Panc1 (cell line): Measurements from ENCODE around the gene ERICH3. TPM values are rescaled to one million over a fixed set of nuclear protein-coding genes. Genes with fewer than 3 reads are reported as not detected.

Experiments used
- ATAC-seq: fragments of 200-7000 bp; cut with Tn5 transposase; 2 replicates; pipeline ENCODE4 v1.9.1; 2020; ENCODE audit warnings: mild to moderate bottlenecking, moderate library complexity
- BruUV-seq: library from RNA; stranded (reverse); fragments of 400-500 nt; replicated peaks from 2 replicates; lab custom pipeline; 2021; lab: Mats Ljungman, UMichigan
- CTCF ChIA-PET: fragments of 300-600 bp; sonication (Branson Sonifier 250); formaldehyde crosslinking; loops from one replicate; lab custom pipeline; 2022; ENCODE audit warnings: antibody characterized with exemption; lab: Charles Lee
- POLR2A ChIA-PET: fragments of 300-600 bp; sonication (Branson Sonifier 250); formaldehyde crosslinking; loops from one replicate; lab custom pipeline; 2022; ENCODE audit warnings: antibody characterized with exemption; lab: Charles Lee
- DNase-seq: peaks from one replicate; pipeline ENCODE4 v3.0.0-alpha.2; 2010; ENCODE audit warnings: low read depth, low spot score
- H3K27ac ChIP-seq: 2 replicates; pipeline ENCODE4 v1.5.1; 2011; ENCODE audit warnings: mild to moderate bottlenecking, low read length, inconsistent platforms
- H3K27me3 ChIP-seq: fragments of 200-500 bp; sonication (Bioruptor generic); 2 replicates; pipeline ENCODE4 v1.6.0; 2014; ENCODE audit warnings: low read length, inconsistent platforms; ENCODE audit not compliant: control insufficient read depth, insufficient read depth
- H3K36me3 ChIP-seq: fragments of 200-500 bp; sonication (Bioruptor generic); 2 replicates; pipeline ENCODE4 v1.5.1; 2014; ENCODE audit warnings: inconsistent platforms, mild to moderate bottlenecking, low read length, moderate library complexity; ENCODE audit not compliant: control insufficient read depth, insufficient read depth
- H3K4me1 ChIP-seq: 2 replicates; pipeline ENCODE4 v1.5.1; 2011; ENCODE audit warnings: inconsistent platforms, mild to moderate bottlenecking, low read length, moderate library complexity; ENCODE audit not compliant: control insufficient read depth, insufficient read depth
- H3K4me3 ChIP-seq, 2 experiments: 2 replicates each; pipeline ENCODE4 v1.5.1; 2011 to 2012; ENCODE audit warnings: low read depth in 2 of 2, low read length in 2 of 2, mild to moderate bottlenecking in 2 of 2, inconsistent platforms in 1 of 2, moderate library complexity in 1 of 2
- H3K9me3 ChIP-seq: fragments of 200-500 bp; sonication (Bioruptor generic); 2 replicates; pipeline ENCODE4 v1.5.1; 2014; ENCODE audit warnings: low read depth, mild to moderate bottlenecking, inconsistent platforms, low read length, moderate library complexity; ENCODE audit not compliant: control insufficient read depth, insufficient read depth
- POLR2AphosphoS5 ChIP-seq: IDR thresholded peaks from 2 replicates; pipeline ENCODE4 v1.6.1; 2012; ENCODE audit warnings: mild to moderate bottlenecking, low read depth, low read length, moderate library complexity
- REST ChIP-seq, 2 experiments: IDR thresholded peaks; 2 replicates each; pipeline ENCODE4 v1.6.1; 2011 to 2012; ENCODE audit warnings: low read depth in 2 of 2, control low read depth in 1 of 2, low read length in 1 of 2, mild to moderate bottlenecking in 1 of 2, moderate library complexity in 1 of 2; ENCODE audit not compliant: insufficient read depth in 1 of 2
- SIN3A ChIP-seq: IDR thresholded peaks from 2 replicates; pipeline ENCODE4 v1.6.1; 2012; ENCODE audit warnings: low read depth, mild to moderate bottlenecking, low read length, moderate library complexity, borderline replicate concordance; ENCODE audit not compliant: insufficient read depth
- TCF7L2 ChIP-seq: IDR thresholded peaks from 2 replicates; pipeline ENCODE4 v1.6.1; 2011; ENCODE audit warnings: mild to moderate bottlenecking, low read depth, low read length, inconsistent platforms
- in situ Hi-C: cut with HindIII; loops from 2 replicates; pipeline ENCODE4 v1.10.0; 2016; ENCODE audit warnings: low sequenced_read_pairs, low pct_unique_long_range_greater_than_20kb
- intact Hi-C: fragments of 100-400 bp; cut with micrococcal nuclease; formaldehyde crosslinking; loops from one replicate; pipeline ENCODE4 v1.10.0; 2022; ENCODE audit not compliant: unreplicated experiment
- total RNA-seq: library from RNA; stranded (reverse); gene quantifications from one replicate; pipeline ENCODE4 v1.2.1, GENCODE V29; 2021; ENCODE audit not compliant: unreplicated experiment
- TF ChIP-seq, protein P1 (sequence below): fragments of 450-650 bp; IDR thresholded peaks from 2 replicates; pipeline ENCODE4 v1.5.1; 2017; ENCODE audit warnings: mild to moderate bottlenecking

Gene ERICH3
- total RNA-seq, 1 experiment from 2014 or later = not detected

- Histone ChIP-seq H3K9me3 (no peaks in the 10 kb centered on the region), H3K27ac (no peak overlapping the region), H3K27me3 (no peaks in the 10 kb centered on the region; the same call in 1 of the 2 replicates), H3K4me1 (no peaks in the 10 kb centered on the region), H3K4me3 (no peak overlapping the region), H3K36me3 (no peaks in the 10 kb centered on the region)
- no TSS peak for BruUV-seq
- DNase-seq (no peak), ATAC-seq (no peak)
- in situ Hi-C loops (no loop called here), intact Hi-C loops (no loop called here)
- ChIA-PET POLR2A (no interaction called here), CTCF (no interaction called here)
- TF ChIP-seq SIN3A (no peak), TCF7L2 (no peak)
Observed at GRCh38 chr1:74578101-74578500, 95.5 kb downstream of the ERICH3 start.

- H3K27ac ChIP-seq = no peak overlapping the region
- no peaks in the 10 kb centered on the region; the same call in 1 of the 2 replicates for H3K27me3 ChIP-seq
- intact Hi-C loops (no loop called here), in situ Hi-C loops (no loop called here)
- ATAC-seq = no peak
- no peak for DNase-seq
- H3K4me1 ChIP-seq = no peaks in the 10 kb centered on the region
- no peak overlapping the region for H3K4me3 ChIP-seq
- CTCF ChIA-PET = no interaction called here
- no TSS peak for BruUV-seq
- POLR2A ChIA-PET = no interaction called here
- H3K9me3 ChIP-seq = no peaks in the 10 kb centered on the region
- no peaks in the 10 kb centered on the region for H3K36me3 ChIP-seq
- peak in 1 of 2 experiments; percentile 49; a peak in 1 of 4 replicates for TF ChIP-seq REST (IDR thresholded peaks at IDR 0.05; ENCODE audit: insufficient read depth in 1 of 2, low read depth in 2 of 2, low read length in 1 of 2)
- TF ChIP-seq SIN3A = no peak
- TF ChIP-seq, protein P1, sequence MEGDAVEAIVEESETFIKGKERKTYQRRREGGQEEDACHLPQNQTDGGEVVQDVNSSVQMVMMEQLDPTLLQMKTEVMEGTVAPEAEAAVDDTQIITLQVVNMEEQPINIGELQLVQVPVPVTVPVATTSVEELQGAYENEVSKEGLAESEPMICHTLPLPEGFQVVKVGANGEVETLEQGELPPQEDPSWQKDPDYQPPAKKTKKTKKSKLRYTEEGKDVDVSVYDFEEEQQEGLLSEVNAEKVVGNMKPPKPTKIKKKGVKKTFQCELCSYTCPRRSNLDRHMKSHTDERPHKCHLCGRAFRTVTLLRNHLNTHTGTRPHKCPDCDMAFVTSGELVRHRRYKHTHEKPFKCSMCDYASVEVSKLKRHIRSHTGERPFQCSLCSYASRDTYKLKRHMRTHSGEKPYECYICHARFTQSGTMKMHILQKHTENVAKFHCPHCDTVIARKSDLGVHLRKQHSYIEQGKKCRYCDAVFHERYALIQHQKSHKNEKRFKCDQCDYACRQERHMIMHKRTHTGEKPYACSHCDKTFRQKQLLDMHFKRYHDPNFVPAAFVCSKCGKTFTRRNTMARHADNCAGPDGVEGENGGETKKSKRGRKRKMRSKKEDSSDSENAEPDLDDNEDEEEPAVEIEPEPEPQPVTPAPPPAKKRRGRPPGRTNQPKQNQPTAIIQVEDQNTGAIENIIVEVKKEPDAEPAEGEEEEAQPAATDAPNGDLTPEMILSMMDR = no peak
Observed at GRCh38 chr1:74571891-74572290, 101.7 kb downstream of the ERICH3 start.

GRCh38 chr1:74571493-74571800 lies 102.1 kb downstream of the ERICH3 start:
- no peak for ATAC-seq
- intact Hi-C loops = no loop called here
- no peak for DNase-seq
- BruUV-seq = no TSS peak
- H3K36me3 ChIP-seq = no peaks in the 10 kb centered on the region
- no peaks in the 10 kb centered on the region for H3K9me3 ChIP-seq
- CTCF ChIA-PET = no interaction called here
- POLR2A ChIA-PET = interaction anchor here (0.6 kb wide), 1 partner anchor 8 kb away, joined by 5 read pairs; no protein-coding TSS in a partner anchor
- in situ Hi-C loops = no loop called here
- H3K4me3 ChIP-seq = no peak overlapping the region
- H3K27ac ChIP-seq = no peak overlapping the region
- TF ChIP-seq TCF7L2 = no peak
- TF ChIP-seq POLR2AphosphoS5 = no peak
- TF ChIP-seq REST (IDR thresholded peaks at IDR 0.05; ENCODE audit: insufficient read depth in 1 of 2, low read depth in 2 of 2, low read length in 1 of 2) = no peak
- TF ChIP-seq SIN3A = no peak
- TF ChIP-seq, protein P1 = no peak
- no peaks in the 10 kb centered on the region for H3K4me1 ChIP-seq
- H3K27me3 ChIP-seq = no peaks in the 10 kb centered on the region; the same call in 1 of the 2 replicates
